Fibroblast of lung (primary cell): ENCODE measurements around the gene ADAMTS17. TPM values are rescaled to one million over a fixed set of nuclear protein-coding genes. Genes with fewer than 3 reads are reported as not detected.

Experiments
- DNase-seq, 2 donors: peaks; one replicate each; pipeline versions ENCODE4 v3.0.0 to v3.0.0-alpha.2; 2010; ENCODE audit warnings: low read depth in 2 of 2
- H2AFZ ChIP-seq: 2 replicates; pipeline ENCODE4 v1.5.1; 2012; ENCODE audit warnings: low read length, control low read depth, inconsistent platforms
- H3K27ac ChIP-seq: 2 replicates; pipeline ENCODE4 v1.5.1; 2011; ENCODE audit warnings: low read length, control low read depth; ENCODE audit not compliant: insufficient read depth
- H3K27me3 ChIP-seq: 2 replicates; pipeline ENCODE4 v1.5.1; 2011; ENCODE audit warnings: mild to moderate bottlenecking, low read length; ENCODE audit not compliant: control insufficient read depth, insufficient read depth
- H3K36me3 ChIP-seq: 2 replicates; pipeline ENCODE4 v1.5.1; 2011; ENCODE audit warnings: low read length; ENCODE audit not compliant: control insufficient read depth, insufficient read depth
- H3K4me1 ChIP-seq: 2 replicates; pipeline ENCODE4 v1.5.1; 2011; ENCODE audit warnings: low read length; ENCODE audit not compliant: control insufficient read depth, insufficient read depth; ENCODE audit errors: extremely low read depth
- H3K4me2 ChIP-seq: 2 replicates; pipeline ENCODE4 v1.5.1; 2011; ENCODE audit warnings: low read length, control low read depth; ENCODE audit not compliant: insufficient read depth; ENCODE audit errors: extremely low read depth
- H3K4me3 ChIP-seq, 4 experiments: fragments of 200-600 bp in 1 of 4; sonication (generic) in 1 of 4; replicated peaks in 1 of 4; 2 replicates each; pipeline ENCODE4 v1.5.1; 2011 to 2016; ENCODE audit warnings: low read length in 4 of 4, low read depth in 3 of 4, mild to moderate bottlenecking in 3 of 4, control low read depth in 2 of 4, inconsistent platforms in 1 of 4, mixed read lengths in 1 of 4; ENCODE audit not compliant: insufficient read depth in 1 of 4; ENCODE audit errors: control extremely low read depth in 1 of 4
- H3K79me2 ChIP-seq: 2 replicates; pipeline ENCODE4 v1.5.1; 2012; ENCODE audit warnings: mild to moderate bottlenecking, low read length, inconsistent platforms; ENCODE audit not compliant: control insufficient read depth, insufficient read depth
- H3K9ac ChIP-seq: 2 replicates; pipeline ENCODE4 v1.5.1; 2011; ENCODE audit warnings: mild to moderate bottlenecking, low read length, control low read depth; ENCODE audit not compliant: insufficient read depth
- H3K9me3 ChIP-seq: 2 replicates; pipeline ENCODE4 v1.5.1; 2012; ENCODE audit warnings: low read depth, low read length; ENCODE audit not compliant: control insufficient read depth, insufficient read depth
- H4K20me1 ChIP-seq: 2 replicates; pipeline ENCODE4 v1.5.1; 2011; ENCODE audit warnings: low read length; ENCODE audit not compliant: control insufficient read depth, insufficient read depth; ENCODE audit errors: extremely low read depth
- CTCF ChIP-seq, 2 donors: IDR thresholded peaks in 1 of 2; conservative IDR thresholded peaks in 1 of 2; 1 replicate in 1 of 2; 2 replicates in 1 of 2; pipeline ENCODE4 v1.5.1; 2011 to 2012; ENCODE audit warnings: low read length in 2 of 2, control low read depth in 1 of 2, inconsistent platforms in 1 of 2, low read depth in 1 of 2, mild to moderate bottlenecking in 1 of 2
- EZH2 ChIP-seq: IDR thresholded peaks from 2 replicates; pipeline ENCODE4 v1.5.1; 2012; ENCODE audit warnings: low read length, control low read depth, mild to moderate bottlenecking; ENCODE audit errors: missing control alignments
- polyA plus RNA-seq, 2 donors: library from polyadenylated mRNA; depleted of rRNA in 1 of 2; stranded (reverse) in 1 of 2; unstranded in 1 of 2; fragments of >200 nt; gene quantifications; 2 replicates each; pipeline ENCODE4 v1.2.1, GENCODE V29; 2011 to 2012; ENCODE audit warnings: missing spikeins in 1 of 2
- total RNA-seq: library from RNA; depleted of rRNA; stranded (reverse); fragments of >200 nt; gene quantifications from 2 replicates; pipeline ENCODE4 v1.2.1, GENCODE V29; 2014

The ADAMTS17 gene
- total and polyA plus RNA-seq, 2 donors (not counting 1 experiment from before 2014, with no cell fraction given), result 0.09 to 0.17 TPM

DNA sequence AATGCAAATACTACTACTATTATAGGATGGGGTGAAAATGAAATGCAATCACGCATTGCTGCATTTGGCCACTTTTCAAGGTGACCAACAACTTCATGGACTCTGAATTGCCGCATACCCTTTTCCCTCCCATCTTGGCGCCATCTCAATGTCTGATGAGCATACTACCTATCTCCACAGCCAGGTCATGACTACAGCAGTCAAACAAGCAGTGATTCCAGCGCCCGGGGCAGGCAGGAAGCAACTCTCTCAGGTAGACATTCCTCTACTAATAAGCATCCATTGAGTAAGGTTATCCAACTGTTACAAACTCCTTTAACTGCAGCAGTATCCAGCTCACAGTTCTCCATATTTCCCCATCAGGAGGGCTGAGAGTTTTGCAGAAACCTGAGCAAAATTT lies 155.4 kb downstream of the ADAMTS17 start:
- Histone ChIP-seq H3K79me2 (no peaks in the 10 kb centered on the region), H3K9ac (no peak overlapping the region), H3K27me3 (no peaks in the 10 kb centered on the region), H3K4me2 (no peak overlapping the region), H3K36me3 (no peaks in the 10 kb centered on the region), H3K4me1 (no peaks in the 10 kb centered on the region), H3K9me3 (no peaks in the 10 kb centered on the region), H4K20me1 (no peaks in the 10 kb centered on the region), H2AFZ (no peak overlapping the region), H3K27ac (no peak overlapping the region), H3K4me3 (no peak overlapping the region)
- no peak for DNase-seq
- TF ChIP-seq CTCF (conservative IDR thresholded peaks at IDR 0.05 in 1 of 2, IDR thresholded peaks at IDR 0.05 in 1 of 2; ENCODE audit: low read depth in 1 of 2, low read length in 2 of 2), result no peak
- TF ChIP-seq EZH2, result no peak

DNA sequence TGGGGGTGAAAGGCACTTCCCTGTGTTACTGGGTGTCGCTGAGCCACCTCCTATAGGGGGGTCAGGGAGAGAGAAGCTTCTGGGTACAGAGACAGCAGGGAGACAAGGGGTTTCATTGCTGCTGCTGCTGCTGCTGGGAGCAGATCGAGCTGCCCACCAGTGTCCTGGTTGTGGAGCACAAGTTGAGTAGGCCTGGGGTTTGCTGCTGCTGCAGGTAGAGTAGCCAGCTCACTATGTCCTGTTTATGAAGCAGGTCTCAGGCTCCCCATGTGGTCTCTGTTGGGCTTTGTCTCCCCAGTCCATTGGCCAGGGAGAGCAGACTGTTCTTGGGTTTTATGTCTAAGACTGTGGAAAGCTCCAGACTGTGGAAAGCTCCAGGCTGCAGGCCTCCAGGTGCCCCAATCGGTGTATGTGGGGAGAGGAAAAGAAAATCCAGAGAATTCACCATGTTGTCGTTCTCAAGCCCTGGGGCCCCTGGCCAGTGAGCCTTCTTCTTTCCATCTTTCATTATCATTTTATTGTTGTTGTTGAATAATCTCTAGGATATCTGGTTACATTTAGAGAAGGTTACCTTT lies 157.8 kb downstream of the ADAMTS17 start:
- Histone ChIP-seq H3K4me3 (no peak overlapping the region), H3K36me3 (no peaks in the 10 kb centered on the region), H3K9me3 (no peaks in the 10 kb centered on the region), H3K4me2 (no peak overlapping the region), H2AFZ (no peak overlapping the region), H3K4me1 (no peaks in the 10 kb centered on the region), H3K79me2 (no peaks in the 10 kb centered on the region), H3K27me3 (no peaks in the 10 kb centered on the region), H3K27ac (no peak overlapping the region), H4K20me1 (no peaks in the 10 kb centered on the region), H3K9ac (no peak overlapping the region)
- DNase-seq, result no peak
- TF ChIP-seq CTCF (conservative IDR thresholded peaks at IDR 0.05 in 1 of 2, IDR thresholded peaks at IDR 0.05 in 1 of 2; ENCODE audit: low read depth in 1 of 2, low read length in 2 of 2) (no peak), EZH2 (no peak)

- H3K9me3 ChIP-seq, result no peaks in the 10 kb centered on the region
- no peaks in the 10 kb centered on the region for H3K36me3 ChIP-seq
- no peaks in the 10 kb centered on the region for H4K20me1 ChIP-seq
- no peaks in the 10 kb centered on the region for H3K27me3 ChIP-seq
- H2AFZ ChIP-seq, result no peak overlapping the region
- TF ChIP-seq EZH2, result no peak
- H3K27ac ChIP-seq, result no peak overlapping the region
- no peaks in the 10 kb centered on the region for H3K79me2 ChIP-seq
- H3K4me3 ChIP-seq, result no peak overlapping the region
- H3K4me1 ChIP-seq, result no peaks in the 10 kb centered on the region
- no peak overlapping the region for H3K4me2 ChIP-seq
- no peak overlapping the region for H3K9ac ChIP-seq
- no peak for DNase-seq
These were observed 160.9 kb downstream of the ADAMTS17 start for GRCh38 chr15:100180921-100181320.
